Endothelial cell of umbilical vein (primary cell): ENCODE results near the gene SPATS1. TPM values are rescaled to one million over a fixed set of nuclear protein-coding genes. Genes with fewer than 3 reads are reported as not detected.

ENCODE experiments used
- BruUV-seq: library from RNA; stranded (reverse); fragments of 400-500 nt; replicated peaks from 2 replicates; lab custom pipeline; 2021; lab: Mats Ljungman, UMichigan
- CTCF ChIA-PET: fragments of 300-600, 350-600 bp; sonication (Branson Sonifier 250); formaldehyde crosslinking; loops from one replicate; lab custom pipeline; 2021; ENCODE audit warnings: antibody characterized with exemption, inconsistent platforms; lab: Charles Lee
- POLR2A ChIA-PET: fragments of 300-600, 350-600 bp; sonication (Branson Sonifier 250); formaldehyde crosslinking; loops from one replicate; lab custom pipeline; 2021; ENCODE audit warnings: antibody characterized with exemption, inconsistent platforms; lab: Charles Lee
- DNase-seq: peaks from one replicate; pipeline ENCODE4 v3.0.0-alpha.2; 2011; ENCODE audit warnings: low read depth, low spot score
- FAIRE-seq: peaks from 2 replicates; lab custom pipeline; 2011; peaks lifted over from hg19 to GRCh38; lab: Jason Lieb, UNC
- H2AFZ ChIP-seq: 2 replicates; pipeline ENCODE4 v1.6.0; 2012; ENCODE audit warnings: low read depth, low read length, control low read depth, inconsistent platforms
- H3K27ac ChIP-seq: 2 replicates; pipeline ENCODE4 v1.5.1; 2011; ENCODE audit warnings: low read depth, mild to moderate bottlenecking, control low read depth, low read length, moderate library complexity; ENCODE audit not compliant: insufficient read depth
- H3K27me3 ChIP-seq, 2 experiments: 2 replicates each; pipeline versions ENCODE4 v1.6.0 to v1.6.1; 2011; ENCODE audit warnings: low read length in 2 of 2, mixed read lengths in 1 of 2; ENCODE audit not compliant: control insufficient read depth in 2 of 2, insufficient read depth in 2 of 2
- H3K36me3 ChIP-seq, 2 experiments: 2 replicates in 1 of 2; 3 replicates in 1 of 2; pipeline ENCODE4 v1.5.1; 2011; ENCODE audit warnings: low read length in 2 of 2, mild to moderate bottlenecking in 1 of 2, moderate library complexity in 1 of 2; ENCODE audit not compliant: control insufficient read depth in 2 of 2, insufficient read depth in 2 of 2; ENCODE audit errors: extremely low read depth in 1 of 2
- H3K4me1 ChIP-seq: 3 replicates; pipeline ENCODE4 v1.5.1; 2011; ENCODE audit warnings: mild to moderate bottlenecking, low read length; ENCODE audit not compliant: control insufficient read depth, insufficient read depth; ENCODE audit errors: extremely low read depth
- H3K4me2 ChIP-seq: 2 replicates; pipeline ENCODE4 v1.6.1; 2011; ENCODE audit warnings: low read length, control low read depth, mixed read lengths; ENCODE audit not compliant: insufficient read depth
- H3K4me3 ChIP-seq, 3 experiments: fragments of 200-600 bp in 1 of 3; sonication (generic), shearing (Covaris generic) in 1 of 3; replicated peaks in 1 of 3; 2 replicates each; pipeline ENCODE4 v1.5.1; 2011 to 2016; ENCODE audit warnings: control low read depth in 3 of 3, low read length in 3 of 3, mild to moderate bottlenecking in 2 of 3, inconsistent platforms in 1 of 3, low read depth in 1 of 3, moderate library complexity in 1 of 3; ENCODE audit not compliant: insufficient read depth in 1 of 3
- H3K79me2 ChIP-seq: 2 replicates; pipeline ENCODE4 v1.6.0; 2012; ENCODE audit warnings: low read length, inconsistent platforms; ENCODE audit not compliant: control insufficient read depth, insufficient read depth
- H3K9ac ChIP-seq: replicated peaks from 2 replicates; pipeline ENCODE3; 2011; ENCODE audit warnings: low read length, control low read depth; ENCODE audit not compliant: insufficient read depth; ENCODE audit errors: extremely low read depth
- H3K9me1 ChIP-seq: replicated peaks from 3 replicates; pipeline ENCODE4 v1.6.0; 2011; ENCODE audit warnings: mild to moderate bottlenecking, low read length; ENCODE audit not compliant: control insufficient read depth, insufficient read depth; ENCODE audit errors: extremely low read depth
- H3K9me3 ChIP-seq: replicated peaks from 2 replicates; pipeline ENCODE4 v1.5.1; 2012; ENCODE audit warnings: low read length, inconsistent platforms; ENCODE audit not compliant: control insufficient read depth, insufficient read depth
- H4K20me1 ChIP-seq: replicated peaks from 2 replicates; pipeline ENCODE3; 2011; ENCODE audit warnings: mild to moderate bottlenecking, low read length; ENCODE audit not compliant: control insufficient read depth, insufficient read depth; ENCODE audit errors: extremely low read depth
- EZH2 ChIP-seq: IDR thresholded peaks from 2 replicates; pipeline ENCODE4 v1.6.1; 2012; ENCODE audit warnings: borderline replicate concordance, low read depth, mild to moderate bottlenecking, moderate library complexity, low read length, inconsistent platforms; ENCODE audit not compliant: severe bottlenecking
- FOS ChIP-seq: IDR thresholded peaks from 2 replicates; pipeline ENCODE4 v1.6.1; 2011; ENCODE audit warnings: mild to moderate bottlenecking, low read length, moderate library complexity, borderline replicate concordance; ENCODE audit not compliant: insufficient read depth
- GATA2 ChIP-seq: IDR thresholded peaks from 2 replicates; pipeline ENCODE4 v1.7.0; 2011; ENCODE audit warnings: low read depth, mild to moderate bottlenecking, moderate library complexity, mixed read lengths, low read length; ENCODE audit not compliant: insufficient read length, insufficient read depth
- JUN ChIP-seq: IDR thresholded peaks from 2 replicates; pipeline ENCODE4 v1.6.1; 2011; ENCODE audit warnings: borderline replicate concordance, low read depth; ENCODE audit not compliant: insufficient read length, insufficient read depth
- MYC ChIP-seq: IDR thresholded peaks from one replicate; pipeline ENCODE4 v1.6.1; 2011; ENCODE audit warnings: mild to moderate bottlenecking, low read depth, low read length
- POLR2A ChIP-seq: IDR thresholded peaks from 2 replicates; pipeline ENCODE4 v1.6.1; 2012; ENCODE audit warnings: low read depth, mild to moderate bottlenecking, control low read depth, low read length
- POLR2AphosphoS5 ChIP-seq: IDR thresholded peaks from 2 replicates; pipeline ENCODE4 v1.6.1; 2012; ENCODE audit warnings: low read depth, mild to moderate bottlenecking, control low read depth, low read length, moderate library complexity; ENCODE audit not compliant: insufficient read depth
- dilution Hi-C: fragments of 300-500 bp; cut with MboI; formaldehyde crosslinking; loops from one replicate; pipeline ENCODE4 v1.15.0; 2019; ENCODE audit warnings: low sequenced_read_pairs; ENCODE audit not compliant: extremely low pct_ligation_motif_present
- intact Hi-C: fragments of 100-400 bp; cut with micrococcal nuclease; formaldehyde crosslinking; loops from one replicate; pipeline ENCODE4 v1.10.0; 2022
- polyA plus RNA-seq, 4 experiments: library from polyadenylated mRNA; depleted of rRNA in 3 of 4; stranded (reverse) in 3 of 4; unstranded in 1 of 4; fragments of >200 nt; gene quantifications; 2 replicates each; pipeline versions ENCODE4 v1.2.1 to v1.2.3, GENCODE V29; 2011 to 2012; ENCODE audit warnings: missing spikeins in 1 of 4
- total RNA-seq: library from RNA; stranded (reverse); gene quantifications from 2 replicates; pipeline ENCODE4 v1.2.3, GENCODE V29; 2021
- TF ChIP-seq, protein P1 (sequence below): IDR thresholded peaks from 2 replicates; pipeline ENCODE4 v1.6.1; 2011; ENCODE audit not compliant: insufficient read depth, insufficient read length
- TF ChIP-seq, protein P2 (sequence below), 2 donors: IDR thresholded peaks; 1 replicate in 1 of 2; 2 replicates in 1 of 2; pipeline ENCODE4 v1.5.1; 2011; ENCODE audit warnings: low read length in 2 of 2, mild to moderate bottlenecking in 2 of 2, moderate library complexity in 2 of 2, control low read depth in 1 of 2, inconsistent platforms in 1 of 2, low read depth in 1 of 2; ENCODE audit not compliant: insufficient read depth in 1 of 2; ENCODE audit errors: extremely low read depth in 1 of 2

SPATS1 gene
- total and polyA plus RNA-seq, 2 donors (not counting 3 experiments of a cell fraction or from before 2014, with no cell fraction given), result not detected

DNA sequence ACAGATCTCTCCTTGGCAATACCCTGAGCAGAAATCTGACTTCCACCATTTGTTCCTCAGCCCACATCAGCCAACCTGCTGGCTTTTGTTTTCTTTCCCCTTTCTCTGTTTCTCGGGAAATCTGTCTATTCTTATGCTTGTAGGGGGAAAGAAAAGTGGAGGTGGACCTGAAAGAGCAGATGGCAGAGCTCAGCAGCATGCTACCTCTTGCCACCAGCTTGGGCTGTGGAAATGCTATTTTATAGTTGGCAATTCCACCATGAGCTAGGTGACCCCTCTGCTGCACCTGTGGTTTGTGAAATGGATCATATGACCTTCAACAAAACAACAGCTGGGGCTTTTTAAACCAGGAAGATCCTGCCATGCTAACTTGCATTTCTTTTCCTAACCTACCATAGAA lies 6.8 kb upstream of the SPATS1 start:
- dilution Hi-C loops, result no loop called here
- Histone ChIP-seq H3K4me3 (no peak overlapping the region), H3K36me3 (no peaks in the 10 kb centered on the region), H3K4me1 (no peaks in the 10 kb centered on the region), H3K79me2 (no peaks in the 10 kb centered on the region), H2AFZ (no peak overlapping the region), H3K27ac (no peak overlapping the region), H3K9me1 (no peaks in the 10 kb centered on the region), H3K27me3 (peaks cover 16 to 24% of the 10 kb centered on the region in 2 experiments), H3K4me2 (no peak overlapping the region), H3K9me3 (no peaks in the 10 kb centered on the region), H4K20me1 (no peaks in the 10 kb centered on the region), H3K9ac (no peak overlapping the region)
- CTCF ChIA-PET, result interaction anchor here (0.8 to 6.3 kb wide), 5 partner anchors 10 to 239 kb away, joined by 3 to 154 read pairs (median 4); partner anchors contain the start of genes AARS2 and TMEM151B
- DNase-seq, result no peak
- no TSS peak for BruUV-seq
- POLR2A ChIA-PET, result no interaction called here
- no peak for FAIRE-seq
- TF ChIP-seq GATA2 (no peak), POLR2A (no peak), JUN (no peak), EZH2 (no peak), FOS (no peak), MYC (no peak), POLR2AphosphoS5 (no peak)
- TF ChIP-seq, protein P1, sequence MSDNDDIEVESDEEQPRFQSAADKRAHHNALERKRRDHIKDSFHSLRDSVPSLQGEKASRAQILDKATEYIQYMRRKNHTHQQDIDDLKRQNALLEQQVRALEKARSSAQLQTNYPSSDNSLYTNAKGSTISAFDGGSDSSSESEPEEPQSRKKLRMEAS, result no peak
- TF ChIP-seq, protein P2, sequence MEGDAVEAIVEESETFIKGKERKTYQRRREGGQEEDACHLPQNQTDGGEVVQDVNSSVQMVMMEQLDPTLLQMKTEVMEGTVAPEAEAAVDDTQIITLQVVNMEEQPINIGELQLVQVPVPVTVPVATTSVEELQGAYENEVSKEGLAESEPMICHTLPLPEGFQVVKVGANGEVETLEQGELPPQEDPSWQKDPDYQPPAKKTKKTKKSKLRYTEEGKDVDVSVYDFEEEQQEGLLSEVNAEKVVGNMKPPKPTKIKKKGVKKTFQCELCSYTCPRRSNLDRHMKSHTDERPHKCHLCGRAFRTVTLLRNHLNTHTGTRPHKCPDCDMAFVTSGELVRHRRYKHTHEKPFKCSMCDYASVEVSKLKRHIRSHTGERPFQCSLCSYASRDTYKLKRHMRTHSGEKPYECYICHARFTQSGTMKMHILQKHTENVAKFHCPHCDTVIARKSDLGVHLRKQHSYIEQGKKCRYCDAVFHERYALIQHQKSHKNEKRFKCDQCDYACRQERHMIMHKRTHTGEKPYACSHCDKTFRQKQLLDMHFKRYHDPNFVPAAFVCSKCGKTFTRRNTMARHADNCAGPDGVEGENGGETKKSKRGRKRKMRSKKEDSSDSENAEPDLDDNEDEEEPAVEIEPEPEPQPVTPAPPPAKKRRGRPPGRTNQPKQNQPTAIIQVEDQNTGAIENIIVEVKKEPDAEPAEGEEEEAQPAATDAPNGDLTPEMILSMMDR (IDR thresholded peaks at IDR 0.05; ENCODE audit: extremely low read depth in 1 of 2, insufficient read depth in 1 of 2, low read depth in 1 of 2, low read length in 2 of 2), result no peak
- intact Hi-C loops, result loop anchor here (5.0 kb wide), 1 partner anchor 183 kb away; no protein-coding TSS in a partner anchor
